ENCODE data around the gene GALNT17.

GALNT17 gene

DNA sequence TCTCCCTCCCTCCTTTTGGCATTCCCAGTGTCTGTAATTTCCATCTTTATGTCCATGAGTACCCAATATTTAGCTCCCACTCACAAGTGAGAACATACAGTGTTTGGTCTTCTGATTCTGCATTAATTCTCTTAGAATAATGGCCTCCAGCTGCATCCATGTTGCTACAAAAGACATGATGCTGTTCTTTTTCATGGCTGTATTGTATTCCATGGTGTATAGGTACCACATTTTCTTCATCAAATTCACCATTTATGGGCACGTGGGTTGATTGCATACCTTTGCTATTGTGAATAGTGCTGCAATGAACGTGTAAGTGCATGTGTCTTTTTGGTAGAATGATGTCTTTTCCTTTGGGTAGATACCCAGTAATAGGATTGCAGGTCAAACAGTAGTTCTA, 576.8 kb downstream of the GALNT17 start:
- TF ChIP-seq, protein P1, sequence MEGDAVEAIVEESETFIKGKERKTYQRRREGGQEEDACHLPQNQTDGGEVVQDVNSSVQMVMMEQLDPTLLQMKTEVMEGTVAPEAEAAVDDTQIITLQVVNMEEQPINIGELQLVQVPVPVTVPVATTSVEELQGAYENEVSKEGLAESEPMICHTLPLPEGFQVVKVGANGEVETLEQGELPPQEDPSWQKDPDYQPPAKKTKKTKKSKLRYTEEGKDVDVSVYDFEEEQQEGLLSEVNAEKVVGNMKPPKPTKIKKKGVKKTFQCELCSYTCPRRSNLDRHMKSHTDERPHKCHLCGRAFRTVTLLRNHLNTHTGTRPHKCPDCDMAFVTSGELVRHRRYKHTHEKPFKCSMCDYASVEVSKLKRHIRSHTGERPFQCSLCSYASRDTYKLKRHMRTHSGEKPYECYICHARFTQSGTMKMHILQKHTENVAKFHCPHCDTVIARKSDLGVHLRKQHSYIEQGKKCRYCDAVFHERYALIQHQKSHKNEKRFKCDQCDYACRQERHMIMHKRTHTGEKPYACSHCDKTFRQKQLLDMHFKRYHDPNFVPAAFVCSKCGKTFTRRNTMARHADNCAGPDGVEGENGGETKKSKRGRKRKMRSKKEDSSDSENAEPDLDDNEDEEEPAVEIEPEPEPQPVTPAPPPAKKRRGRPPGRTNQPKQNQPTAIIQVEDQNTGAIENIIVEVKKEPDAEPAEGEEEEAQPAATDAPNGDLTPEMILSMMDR (IDR thresholded peaks at IDR 0.05; ENCODE audit: low read length) = no peak
- TF ChIP-seq EZH2 (optimal IDR thresholded peaks at IDR 0.05; ENCODE audit: low read depth, low read length) (no peak), EZH2phosphoT487 (IDR thresholded peaks at IDR 0.05; ENCODE audit: low read length) (no peak)
- Histone ChIP-seq H2AFZ (ENCODE audit: low read length) (no peak overlapping the region), H3K9me3 (replicated peaks; ENCODE audit: insufficient read depth, low read length) (no peaks in the 10 kb centered on the region), H3F3A (ENCODE audit: insufficient read depth, low read length) (peaks cover 12% of the 10 kb centered on the region), H3K9me2 (replicated peaks; ENCODE audit: insufficient read depth, low read length) (no peaks in the 10 kb centered on the region), H3K27ac (ENCODE audit: low read length) (no peak overlapping the region), H3K4me1 (ENCODE audit: low read length) (peaks cover 20% of the 10 kb centered on the region), H3K36me3 (replicated peaks; ENCODE audit: insufficient read depth, low read length) (no peaks in the 10 kb centered on the region), H4K20me1 (ENCODE audit: insufficient read depth, low read length) (no peaks in the 10 kb centered on the region), H3K4me3 (ENCODE audit: low read length) (no peak overlapping the region), H3K4me2 (ENCODE audit: low read depth, low read length) (no peak overlapping the region), H3K27me3 (replicated peaks; ENCODE audit: insufficient read depth, low read length) (no peaks in the 10 kb centered on the region), H3K9ac (ENCODE audit: low read length) (no peak overlapping the region), H3K79me2 (ENCODE audit: low read length) (no peaks in the 10 kb centered on the region)
- no peak for DNase-seq

DNA sequence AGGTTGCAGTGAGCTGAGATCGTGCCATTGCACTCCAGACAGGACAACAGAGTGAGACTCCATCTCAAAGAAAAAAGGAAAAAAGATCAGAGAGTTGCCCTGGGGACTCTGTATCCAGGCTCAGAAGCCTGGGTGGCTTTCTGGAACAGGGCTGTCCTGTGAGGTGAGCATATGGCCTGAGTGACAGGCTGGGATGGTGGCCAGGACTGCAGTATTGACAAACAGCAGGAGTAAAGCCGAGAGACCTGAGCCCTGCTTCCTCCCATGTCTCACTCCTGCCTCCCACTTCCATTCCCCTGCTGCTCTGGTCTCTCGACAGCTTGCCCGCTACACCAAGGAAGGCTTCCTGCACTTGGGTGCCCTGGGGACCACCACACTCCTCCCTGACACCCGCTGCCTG, 578.5 kb downstream of the GALNT17 start:
- no peak for DNase-seq
- peaks cover 7% of the 10 kb centered on the region for H3F3A ChIP-seq (ENCODE audit: insufficient read depth, low read length)
- peaks cover 10% of the 10 kb centered on the region for H3K4me1 ChIP-seq (ENCODE audit: low read length)
- no peaks in the 10 kb centered on the region for H3K36me3 ChIP-seq (replicated peaks; ENCODE audit: insufficient read depth, low read length)
- H3K9me2 ChIP-seq (replicated peaks; ENCODE audit: insufficient read depth, low read length) = no peaks in the 10 kb centered on the region
- H3K27ac ChIP-seq (ENCODE audit: low read length) = no peak overlapping the region
- H3K4me2 ChIP-seq (ENCODE audit: low read depth, low read length) = no peak overlapping the region
- H3K4me3 ChIP-seq (ENCODE audit: low read length) = no peak overlapping the region
- H3K9ac ChIP-seq (ENCODE audit: low read length) = no peak overlapping the region
- H4K20me1 ChIP-seq (ENCODE audit: insufficient read depth, low read length) = no peaks in the 10 kb centered on the region
- H2AFZ ChIP-seq (ENCODE audit: low read length) = no peak overlapping the region
- no peaks in the 10 kb centered on the region for H3K79me2 ChIP-seq (ENCODE audit: low read length)
- no peaks in the 10 kb centered on the region for H3K9me3 ChIP-seq (replicated peaks; ENCODE audit: insufficient read depth, low read length)
- TF ChIP-seq EZH2 (optimal IDR thresholded peaks at IDR 0.05; ENCODE audit: low read depth, low read length) (no peak), EZH2phosphoT487 (IDR thresholded peaks at IDR 0.05; ENCODE audit: low read length) (no peak)
- TF ChIP-seq, protein P1 (IDR thresholded peaks at IDR 0.05; ENCODE audit: low read length) = no peak
- no peaks in the 10 kb centered on the region for H3K27me3 ChIP-seq (replicated peaks; ENCODE audit: insufficient read depth, low read length)

DNA sequence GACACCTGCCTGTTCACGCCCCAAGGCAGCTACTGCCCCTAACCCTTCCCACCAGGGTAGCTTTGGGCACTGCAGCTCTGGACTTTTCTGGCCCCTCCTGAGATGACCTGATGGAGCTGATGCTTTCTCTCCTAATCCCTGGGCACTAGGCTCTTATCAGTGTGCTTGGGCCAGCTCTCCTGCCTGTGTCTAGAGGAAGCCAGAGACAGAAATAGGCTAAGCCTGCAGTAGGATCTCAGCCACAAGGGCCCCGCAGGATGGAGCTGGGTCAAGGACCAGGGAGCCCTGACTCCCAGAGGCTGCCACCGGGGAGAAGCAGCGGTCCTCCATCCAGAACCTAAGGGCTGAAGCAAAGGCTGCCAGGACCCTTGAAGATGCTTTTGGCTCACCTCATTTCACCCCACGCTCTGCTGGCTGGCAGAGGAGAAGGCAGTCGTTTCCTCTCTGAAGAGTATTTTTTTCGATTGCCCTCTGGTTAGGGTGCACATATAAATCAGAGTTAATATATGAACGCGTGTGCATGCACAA, 580.8 kb downstream of the GALNT17 start:
- H3K27ac ChIP-seq (ENCODE audit: low read length) = no peak overlapping the region
- no peak overlapping the region for H3K4me2 ChIP-seq (ENCODE audit: low read depth, low read length)
- H2AFZ ChIP-seq (ENCODE audit: low read length) = no peak overlapping the region
- no peaks in the 10 kb centered on the region for H3K4me1 ChIP-seq (ENCODE audit: low read length)
- H3K4me3 ChIP-seq (ENCODE audit: low read length) = no peak overlapping the region
- H3K79me2 ChIP-seq (ENCODE audit: low read length) = no peaks in the 10 kb centered on the region
- H4K20me1 ChIP-seq (ENCODE audit: insufficient read depth, low read length) = no peaks in the 10 kb centered on the region
- no peaks in the 10 kb centered on the region for H3K27me3 ChIP-seq (replicated peaks; ENCODE audit: insufficient read depth, low read length)
- H3K9me2 ChIP-seq (replicated peaks; ENCODE audit: insufficient read depth, low read length) = no peaks in the 10 kb centered on the region
- TF ChIP-seq EZH2 (optimal IDR thresholded peaks at IDR 0.05; ENCODE audit: low read depth, low read length) (no peak), EZH2phosphoT487 (IDR thresholded peaks at IDR 0.05; ENCODE audit: low read length) (no peak)
- TF ChIP-seq, protein P1 (IDR thresholded peaks at IDR 0.05; ENCODE audit: low read length) = no peak
- H3F3A ChIP-seq (ENCODE audit: insufficient read depth, low read length) = no peaks in the 10 kb centered on the region
- H3K36me3 ChIP-seq (replicated peaks; ENCODE audit: insufficient read depth, low read length) = no peaks in the 10 kb centered on the region
- no peaks in the 10 kb centered on the region for H3K9me3 ChIP-seq (replicated peaks; ENCODE audit: insufficient read depth, low read length)
- no peak overlapping the region for H3K9ac ChIP-seq (ENCODE audit: low read length)
- no peak for DNase-seq
